Omental fat pad (tissue), 4 donors: ENCODE measurements around the gene ALOX5AP. TPM values are rescaled to one million over a fixed set of nuclear protein-coding genes. Genes with fewer than 3 reads are reported as not detected.

Source experiments
- ATAC-seq: fragments of 150-250 bp; one replicate; pipeline ENCODE4 v1.9.1; 2016; ENCODE audit warnings: mild to moderate bottlenecking, moderate library complexity; ENCODE audit not compliant: low FRiP score
- DNase-seq: peaks from one replicate; pipeline ENCODE4 v3.0.0-alpha.2; 2019; ENCODE audit warnings: low spot score
- CTCF ChIP-seq, 3 donors: fragments of 450-650 bp; IDR thresholded peaks; one replicate each; pipeline ENCODE4 v1.5.1; 2016 to 2017; ENCODE audit warnings: antibody characterized with exemption in 3 of 3, mild to moderate bottlenecking in 3 of 3, moderate library complexity in 2 of 3
- total RNA-seq, 4 donors: library from RNA; depleted of rRNA; stranded (reverse); fragments of >200 nt; gene quantifications; one replicate each; pipeline ENCODE4 v1.1.0, GENCODE V29; 2016

ALOX5AP gene
- total RNA-seq, 4 donors from 2014 or later, result 45.0 to 109 (median 58.8) TPM

GRCh38 chr13:30750036-30750435 is 14.7 kb downstream of the ALOX5AP start:
- ATAC-seq, result no peak
- TF ChIP-seq CTCF (IDR thresholded peaks at IDR 0.05), result no peak
- DNase-seq, result no peak

GRCh38 chr13:30751183-30751933 is 16.0 kb downstream of the ALOX5AP start:
- no peak for TF ChIP-seq CTCF (IDR thresholded peaks at IDR 0.05)
- DNase-seq, result no peak
- no peak for ATAC-seq

- DNase-seq, result no peak
- no peak for ATAC-seq
- no peak for TF ChIP-seq CTCF (IDR thresholded peaks at IDR 0.05)
These were observed 17.0 kb downstream of the ALOX5AP start for GRCh38 chr13:30752201-30752797.

GRCh38 chr13:30753030-30753616 is 17.8 kb downstream of the ALOX5AP start:
- no peak for ATAC-seq
- no peak for TF ChIP-seq CTCF (IDR thresholded peaks at IDR 0.05)
- no peak for DNase-seq

GRCh38 chr13:30755678-30756077 is 20.3 kb downstream of the ALOX5AP start:
- TF ChIP-seq CTCF (IDR thresholded peaks at IDR 0.05), result no peak
- no peak for ATAC-seq
- DNase-seq, result no peak

- ATAC-seq (no peak), DNase-seq (no peak)
- TF ChIP-seq CTCF (IDR thresholded peaks at IDR 0.05), result no peak
These were observed 21.8 kb downstream of the ALOX5AP start for GRCh38 chr13:30757026-30757742.
